DND-41 (cell line): ENCODE measurements around the gene ZNF519.
A peak's percentile ranks its signal among the peaks of the same experiment; 100 is the strongest.
"Not testable (repeated sequence)": the region's sequence is repeated elsewhere in the genome, so short reads cannot be mapped to it uniquely, and the experiment has no call there.

Source experiments
- ATAC-seq: fragments of 200-7000 bp; cut with Tn5 transposase; 3 replicates; pipeline ENCODE4 v1.9.1; 2021; ENCODE audit warnings: low read depth; ENCODE audit not compliant: insufficient read depth
- DNase-seq: peaks from one replicate; pipeline ENCODE4 v3.0.0-alpha.2; 2020
- H2AFZ ChIP-seq: 2 replicates; pipeline ENCODE4 v1.6.0; 2012; ENCODE audit warnings: low read depth, low read length
- H3K27ac ChIP-seq: 2 replicates; pipeline ENCODE4 v1.5.1; 2012; ENCODE audit warnings: low read length, inconsistent platforms
- H3K27me3 ChIP-seq: fragments of 200-600 bp; sonication (generic); 2 replicates; pipeline ENCODE4 v1.6.0; 2012; ENCODE audit warnings: low read length, mild to moderate bottlenecking, inconsistent platforms; ENCODE audit not compliant: insufficient read depth, poor library complexity
- H3K36me3 ChIP-seq: 2 replicates; pipeline ENCODE4 v1.5.1; 2012; ENCODE audit warnings: low read length, inconsistent platforms; ENCODE audit not compliant: insufficient read depth
- H3K4me1 ChIP-seq: 2 replicates; pipeline ENCODE4 v1.5.1; 2012; ENCODE audit warnings: mild to moderate bottlenecking, low read length; ENCODE audit not compliant: insufficient read depth
- H3K4me2 ChIP-seq: 2 replicates; pipeline ENCODE4 v1.6.0; 2012; ENCODE audit warnings: mild to moderate bottlenecking, moderate library complexity, low read length, inconsistent platforms; ENCODE audit not compliant: insufficient read depth
- H3K4me3 ChIP-seq, 2 experiments: fragments of 200-600 bp in 1 of 2; shearing (Covaris generic) in 1 of 2; 2 replicates each; pipeline ENCODE4 v1.5.1; 2012 to 2016; ENCODE audit warnings: inconsistent platforms in 2 of 2, low read length in 2 of 2, mild to moderate bottlenecking in 2 of 2, low read depth in 1 of 2, moderate library complexity in 1 of 2
- H3K79me2 ChIP-seq: 2 replicates; pipeline ENCODE4 v1.6.0; 2012; ENCODE audit warnings: low read length, inconsistent platforms; ENCODE audit not compliant: insufficient read depth
- H3K9ac ChIP-seq: 2 replicates; pipeline ENCODE4 v1.6.0; 2012; ENCODE audit warnings: low read depth, mild to moderate bottlenecking, inconsistent platforms, low read length, moderate library complexity
- H3K9me3 ChIP-seq: 2 replicates; pipeline ENCODE4 v1.5.1; 2012; ENCODE audit warnings: low read length, moderate library complexity, mild to moderate bottlenecking, inconsistent platforms; ENCODE audit not compliant: insufficient read depth, severe bottlenecking
- H4K20me1 ChIP-seq: 2 replicates; pipeline ENCODE4 v1.6.0; 2012; ENCODE audit warnings: low read length; ENCODE audit not compliant: insufficient read depth
- CTCF ChIP-seq: IDR thresholded peaks from 2 replicates; pipeline ENCODE4 v1.5.1; 2012; ENCODE audit warnings: borderline replicate concordance, low read length, moderate library complexity, mild to moderate bottlenecking; ENCODE audit not compliant: poor library complexity, severe bottlenecking; ENCODE audit errors: extremely low read depth
- EZH2 ChIP-seq: IDR thresholded peaks from 3 replicates; pipeline ENCODE4 v1.6.1; 2012; ENCODE audit warnings: borderline replicate concordance, low read depth, mild to moderate bottlenecking, moderate library complexity, low read length, inconsistent platforms; ENCODE audit not compliant: severe bottlenecking

ZNF519 gene

GRCh38 chr18:14137971-14138370, 5.7 kb upstream of the ZNF519 start:
- not testable (repeated sequence) for H4K20me1 ChIP-seq, H3K36me3 ChIP-seq, ATAC-seq, H3K79me2 ChIP-seq, H3K4me3 ChIP-seq, H3K27me3 ChIP-seq, H3K27ac ChIP-seq, DNase-seq, H3K4me2 ChIP-seq, H3K9me3 ChIP-seq, H3K4me1 ChIP-seq, H2AFZ ChIP-seq, H3K9ac ChIP-seq

GRCh38 chr18:14131696-14132270, 452 bp downstream of the ZNF519 start:
- peak overlapping the region; percentile 39 to 64; a peak in 3 of 4 replicates for H3K4me3 ChIP-seq
- peak overlapping the region; percentile 86 for H3K27ac ChIP-seq
- peak overlapping the region; percentile 76 for H2AFZ ChIP-seq
- not testable (repeated sequence) for H3K9me3 ChIP-seq, DNase-seq, H3K27me3 ChIP-seq, H4K20me1 ChIP-seq
- H3K9ac ChIP-seq = peak overlapping the region; percentile 66
- H3K4me1 ChIP-seq = peaks cover 26% of the 10 kb centered on the region
- peak; percentile 39 for ATAC-seq
- peaks cover 12% of the 10 kb centered on the region for H3K36me3 ChIP-seq
- H3K4me2 ChIP-seq = peak overlapping the region; percentile 64
- peaks cover 54% of the 10 kb centered on the region for H3K79me2 ChIP-seq

GRCh38 chr18:14130804-14131203, 1.4 kb downstream of the ZNF519 start:
- Histone ChIP-seq H3K4me3 (peak overlapping the region; percentile 39 to 64; a peak in 3 of 4 replicates), H3K4me2 (peak overlapping the region; percentile 64), H3K79me2 (peaks cover 62% of the 10 kb centered on the region), H3K9ac (peak overlapping the region; percentile 66), H3K36me3 (peaks cover 12% of the 10 kb centered on the region), H3K4me1 (peaks cover 26% of the 10 kb centered on the region), H3K27ac (peak overlapping the region; percentile 52)
- not testable (repeated sequence) for H3K27me3 ChIP-seq, H2AFZ ChIP-seq, DNase-seq, H3K9me3 ChIP-seq, ATAC-seq, H4K20me1 ChIP-seq

- H3K79me2 ChIP-seq = peaks cover 95% of the 10 kb centered on the region
- peaks cover 45% of the 10 kb centered on the region for H3K36me3 ChIP-seq
- peaks cover 6% of the 10 kb centered on the region for H3K4me1 ChIP-seq
- no peaks in the 10 kb centered on the region for H3K9me3 ChIP-seq
- no peak overlapping the region for H2AFZ ChIP-seq
- no peak overlapping the region for H3K9ac ChIP-seq
- DNase-seq (no peak), ATAC-seq (no peak)
- H3K27me3 ChIP-seq = no peaks in the 10 kb centered on the region
- peaks cover 17% of the 10 kb centered on the region; the same call in 1 of the 2 replicates for H4K20me1 ChIP-seq
- no peak overlapping the region for H3K4me2 ChIP-seq
- no peak overlapping the region for H3K4me3 ChIP-seq
- H3K27ac ChIP-seq = no peak overlapping the region
- TF ChIP-seq CTCF (no peak), EZH2 (no peak)
Measured at GRCh38 chr18:14124689-14125088, 7.5 kb downstream of the ZNF519 start.

- Histone ChIP-seq H2AFZ (no peak overlapping the region), H3K27ac (no peak overlapping the region), H4K20me1 (peaks cover 7% of the 10 kb centered on the region; the same call in 1 of the 2 replicates), H3K79me2 (peaks cover 95% of the 10 kb centered on the region), H3K4me3 (no peak overlapping the region), H3K4me2 (no peak overlapping the region), H3K27me3 (no peaks in the 10 kb centered on the region), H3K9me3 (no peaks in the 10 kb centered on the region), H3K4me1 (no peaks in the 10 kb centered on the region), H3K36me3 (peaks cover 52% of the 10 kb centered on the region), H3K9ac (no peak overlapping the region)
- no peak for TF ChIP-seq EZH2
- TF ChIP-seq CTCF = no peak
- DNase-seq (no peak), ATAC-seq (no peak)
Measured at GRCh38 chr18:14122097-14122496, 10.1 kb downstream of the ZNF519 start.
